Measurements from ENCODE around the gene NLRP1.

The NLRP1 gene

DNA sequence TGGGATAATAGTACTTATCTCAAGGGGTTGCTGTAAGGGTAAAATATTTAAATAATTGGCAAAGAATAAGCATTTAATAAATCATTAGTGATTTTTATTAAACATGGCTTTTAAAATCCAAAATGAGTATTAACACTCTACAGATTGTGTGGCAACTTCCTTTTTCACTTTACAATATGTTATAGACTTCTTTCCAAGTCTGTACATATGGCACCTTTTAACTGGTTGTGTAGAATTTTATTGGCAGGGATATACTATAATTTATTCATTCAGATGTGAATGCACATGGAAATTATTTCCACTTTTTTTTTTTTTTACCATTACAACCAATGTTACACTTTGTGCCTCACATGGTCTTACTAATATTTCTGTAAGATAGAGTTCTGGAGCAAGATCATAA, 15.7 kb upstream of the NLRP1 start:
- intact Hi-C loops (cut with DNase I; ENCODE audit: low total_unique reads) = no loop called here

GRCh38 chr17:5598457-5598856, 14.1 kb upstream of the NLRP1 start:
- intact Hi-C loops (cut with DNase I; ENCODE audit: low total_unique reads) = no loop called here
- no peak for TF ChIP-seq CTCF (IDR thresholded peaks at IDR 0.05)
- no peaks in the 10 kb centered on the region for H3K36me3 ChIP-seq
- H3K27me3 ChIP-seq = peaks cover 0 to 65% of the 10 kb centered on the region in 2 donors
- H3K9me3 ChIP-seq = no peaks in the 10 kb centered on the region
- H3K27ac ChIP-seq = no peak overlapping the region
- no peaks in the 10 kb centered on the region for H3K4me1 ChIP-seq
- no peak overlapping the region for H3K4me3 ChIP-seq
- DNase-seq = no peak

More for the DNA sequence above, 15.7 kb upstream of the NLRP1 start:
- H3K4me1 ChIP-seq = no peaks in the 10 kb centered on the region
- peaks cover 0 to under 1% (median 0%) of the 10 kb centered on the region in 3 donors for H3K9me3 ChIP-seq
- TF ChIP-seq CTCF (IDR thresholded peaks at IDR 0.05) = no peak
- H3K4me3 ChIP-seq = no peak overlapping the region
- DNase-seq = no peak
- peaks cover 0 to 58% of the 10 kb centered on the region in 2 donors for H3K27me3 ChIP-seq
- H3K27ac ChIP-seq = no peak overlapping the region
- no peaks in the 10 kb centered on the region for H3K36me3 ChIP-seq

DNA sequence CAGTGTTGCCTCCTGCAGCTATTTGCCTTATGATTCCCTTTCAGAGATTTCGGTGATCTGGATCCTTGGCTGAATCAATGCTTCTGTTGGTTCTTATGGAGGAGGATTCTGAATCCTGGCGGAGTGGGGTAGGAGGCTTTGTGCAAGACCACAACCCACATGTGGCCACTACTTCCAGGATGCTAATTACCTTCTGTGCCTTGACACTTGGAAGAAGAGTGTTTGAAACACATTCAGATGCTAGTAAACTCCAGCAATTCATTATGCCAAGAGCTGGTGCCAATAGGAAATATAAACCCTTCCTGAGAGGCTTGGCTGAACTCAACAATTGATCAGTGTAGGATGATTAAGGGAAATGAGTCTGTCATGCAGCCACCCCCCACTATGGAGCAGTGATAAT, 12.1 kb upstream of the NLRP1 start:
- no peaks in the 10 kb centered on the region for H3K4me1 ChIP-seq
- no peak overlapping the region for H3K4me3 ChIP-seq
- peaks cover 0 to 63% of the 10 kb centered on the region in 2 donors for H3K27me3 ChIP-seq
- H3K27ac ChIP-seq = no peak overlapping the region
- no peaks in the 10 kb centered on the region for H3K9me3 ChIP-seq
- no peak for TF ChIP-seq CTCF (IDR thresholded peaks at IDR 0.05)
- no peak for DNase-seq
- H3K36me3 ChIP-seq = no peaks in the 10 kb centered on the region
- intact Hi-C loops (cut with DNase I; ENCODE audit: low total_unique reads) = no loop called here

DNA sequence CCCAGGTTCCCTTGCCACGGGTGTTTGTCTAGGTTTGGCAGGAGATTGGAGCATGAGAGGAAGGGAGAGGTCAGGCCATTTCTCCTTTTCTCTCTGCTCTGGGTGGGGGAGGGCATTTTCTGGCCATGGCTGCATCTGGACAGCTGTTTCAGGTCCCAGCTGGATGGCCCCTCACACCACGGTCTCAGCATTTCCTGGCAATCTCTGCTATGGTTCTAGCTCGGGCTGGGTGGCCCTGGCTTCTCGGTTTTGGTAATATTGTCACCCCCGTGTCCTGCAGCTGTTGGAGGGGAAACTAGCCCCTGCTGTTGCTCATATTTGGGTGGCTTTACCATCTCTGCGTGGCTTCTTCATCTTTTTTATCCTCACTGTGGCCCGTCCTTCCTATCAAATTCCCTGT, 11.5 kb upstream of the NLRP1 start:
- H3K9me3 ChIP-seq = no peaks in the 10 kb centered on the region
- H3K4me3 ChIP-seq = no peak overlapping the region
- no peak for DNase-seq
- H3K36me3 ChIP-seq = no peaks in the 10 kb centered on the region
- peaks cover 0 to 59% of the 10 kb centered on the region in 2 donors for H3K27me3 ChIP-seq
- no peak overlapping the region for H3K27ac ChIP-seq
- intact Hi-C loops (cut with DNase I; ENCODE audit: low total_unique reads) = no loop called here
- TF ChIP-seq CTCF (IDR thresholded peaks at IDR 0.05) = no peak
- H3K4me1 ChIP-seq = no peaks in the 10 kb centered on the region

- DNase-seq = no peak
- H3K27me3 ChIP-seq = peaks cover 0 to 36% of the 10 kb centered on the region in 2 donors
- intact Hi-C loops (cut with DNase I; ENCODE audit: low total_unique reads) = loop anchor here (5.0 kb wide), 1 partner anchor 455 kb away; no protein-coding TSS in a partner anchor
- no peak overlapping the region for H3K4me3 ChIP-seq
- H3K4me1 ChIP-seq = no peaks in the 10 kb centered on the region
- H3K27ac ChIP-seq = no peak overlapping the region
- peak; percentile 50 to 65 for TF ChIP-seq CTCF (IDR thresholded peaks at IDR 0.05)
- H3K36me3 ChIP-seq = no peaks in the 10 kb centered on the region
- H3K9me3 ChIP-seq = no peaks in the 10 kb centered on the region
Observed at GRCh38 chr17:5592382-5592781, 8.1 kb upstream of the NLRP1 start.

GRCh38 chr17:5591966-5592365, 7.7 kb upstream of the NLRP1 start:
- no peak for DNase-seq
- Histone ChIP-seq H3K27ac (no peak overlapping the region), H3K27me3 (peaks cover 0 to 32% of the 10 kb centered on the region in 2 donors), H3K4me3 (no peak overlapping the region), H3K9me3 (no peaks in the 10 kb centered on the region), H3K4me1 (no peaks in the 10 kb centered on the region), H3K36me3 (no peaks in the 10 kb centered on the region)
- intact Hi-C loops (cut with DNase I; ENCODE audit: low total_unique reads) = loop anchor here (5.0 kb wide), 1 partner anchor 455 kb away; no protein-coding TSS in a partner anchor
- TF ChIP-seq CTCF (IDR thresholded peaks at IDR 0.05) = no peak

All from tibial artery (tissue), 4 donors.